Transverse colon (tissue), 4 donors: ENCODE measurements around the gene SLC11A1. TPM values are rescaled to one million over a fixed set of nuclear protein-coding genes. Genes with fewer than 3 reads are reported as not detected.

Experiments used
- DNase-seq: peaks from one replicate; pipeline ENCODE4 v3.0.0-alpha.2; 2019
- H3K27ac ChIP-seq, 4 donors: fragments of 200-600 bp; sonication (generic); 2 replicates each; pipeline ENCODE4 v1.5.1; 2016 to 2018; ENCODE audit warnings: inconsistent platforms in 4 of 4
- H3K27me3 ChIP-seq: fragments of 200-600 bp; sonication (generic); 2 replicates; pipeline ENCODE4 v1.5.1; 2017; ENCODE audit warnings: inconsistent platforms
- H3K36me3 ChIP-seq, 4 donors: fragments of 200-600 bp; sonication (generic); 2 replicates each; pipeline ENCODE4 v1.5.1; 2017 to 2019; ENCODE audit warnings: inconsistent platforms in 4 of 4
- H3K4me1 ChIP-seq, 4 donors: fragments of 200-600 bp; sonication (generic); 2 replicates each; pipeline ENCODE4 v1.5.1; 2017 to 2020; ENCODE audit warnings: inconsistent platforms in 4 of 4
- H3K4me3 ChIP-seq, 4 donors: fragments of 200-600 bp; sonication (generic); 1 replicate in 1 of 4; 2 replicates in 3 of 4; pipeline versions ENCODE4 v1.5.1 to v1.6.1; 2017 to 2019; ENCODE audit warnings: inconsistent platforms in 4 of 4
- H3K9me3 ChIP-seq, 2 donors: fragments of 200-600 bp; sonication (generic); 2 replicates each; pipeline ENCODE4 v1.5.1; 2017 to 2019; ENCODE audit warnings: inconsistent platforms in 2 of 2
- CTCF ChIP-seq, 5 experiments: fragments of 200-600 bp in 3 of 5; fragments of 450-650 bp in 2 of 5; sonication (generic) in 3 of 5; IDR thresholded peaks; 1 replicate in 2 of 5; 2 replicates in 3 of 5; pipeline ENCODE4 v1.5.1; 2016 to 2017; ENCODE audit warnings: antibody characterized with exemption in 5 of 5, inconsistent platforms in 3 of 5, mild to moderate bottlenecking in 2 of 5, moderate library complexity in 1 of 5
- EP300 ChIP-seq: sonication (generic); formaldehyde crosslinking; IDR thresholded peaks from one replicate; pipeline ENCODE4 v1.6.1; 2017; ENCODE audit warnings: antibody characterized with exemption, low read depth
- POLR2A ChIP-seq: fragments of 450-650 bp; IDR thresholded peaks from one replicate; pipeline ENCODE4 v1.6.1; 2016; ENCODE audit warnings: antibody characterized with exemption, mild to moderate bottlenecking, moderate library complexity
- POLR2AphosphoS5 ChIP-seq, 3 donors: sonication (generic); formaldehyde crosslinking; IDR thresholded peaks; one replicate each; pipeline ENCODE4 v1.6.1; 2016; ENCODE audit warnings: antibody characterized with exemption in 3 of 3
- WGBS, 2 donors: methylation state at CpG; one replicate each; pipeline ENCODE4 v1.1.5; 2018; ENCODE audit warnings: low coverage in 1 of 2; 5-methylcytosine and 5-hydroxymethylcytosine counted together
- in situ Hi-C, 4 donors: fragments of 200-750 bp; cut with MboI; loops; one replicate each; pipeline versions ENCODE4 v1.15.0 to v1.15.1; 2017; ENCODE audit warnings: low sequenced_read_pairs in 3 of 4, low pct_ligation_motif_present in 1 of 4, low pct_unique_long_range_greater_than_20kb in 1 of 4
- intact Hi-C: fragments of 100-400 bp; cut with DNase I; formaldehyde crosslinking; loops from one replicate; pipeline ENCODE4 v1.15.1; 2023; ENCODE audit warnings: low total_unique reads
- total RNA-seq, 4 donors: library from RNA; depleted of rRNA; stranded (reverse); fragments of >200 nt; gene quantifications; one replicate each; pipeline ENCODE4 v1.1.0, GENCODE V29; 2016

SLC11A1 gene
- total RNA-seq, 4 donors from 2014 or later = 2.6 to 8.4 (median 6.3) TPM

- H3K27me3 ChIP-seq = no peaks in the 10 kb centered on the region
- H3K9me3 ChIP-seq = no peaks in the 10 kb centered on the region
- intact Hi-C loops = no loop called here
- no peak for TF ChIP-seq POLR2AphosphoS5 (IDR thresholded peaks at IDR 0.05)
- no peak for TF ChIP-seq POLR2A
- no peak for TF ChIP-seq CTCF (IDR thresholded peaks at IDR 0.05)
- TF ChIP-seq EP300 = no peak
- in situ Hi-C loops = no loop called here
- peaks cover 0 to 6% (median 2%) of the 10 kb centered on the region in 4 donors for H3K4me1 ChIP-seq
- no peak overlapping the region for H3K4me3 ChIP-seq
- no peak for DNase-seq
- no peak overlapping the region for H3K27ac ChIP-seq
- no peaks in the 10 kb centered on the region for H3K36me3 ChIP-seq
- WGBS, 2 donors = 87% methylated on average over 8 of the region's 8 CpGs; no CpG with 5 or more reads in 1 of the 2 donors
Measured at GRCh38 chr2:218362606-218363005, 19.5 kb upstream of the SLC11A1 start.

DNA sequence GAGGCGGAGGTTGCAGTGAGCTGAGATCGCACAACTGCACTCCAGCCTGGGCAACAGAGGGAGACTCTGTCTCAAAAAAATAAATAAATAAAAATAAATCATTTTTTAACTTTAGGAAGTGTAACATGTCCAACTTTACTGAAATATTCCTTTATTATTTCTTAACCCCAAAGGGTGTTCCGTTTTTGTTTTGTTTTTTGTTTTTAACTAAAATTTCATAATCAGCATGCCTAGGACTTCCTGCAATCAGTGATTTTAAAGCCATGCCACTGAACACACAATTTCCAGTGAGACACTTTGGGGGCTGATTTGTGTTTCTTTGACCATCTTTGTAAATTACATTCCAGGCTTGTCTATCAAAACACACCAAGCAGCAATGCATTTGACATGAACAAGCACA is 18.3 kb upstream of the SLC11A1 start:
- no peaks in the 10 kb centered on the region for H3K36me3 ChIP-seq
- WGBS, 2 donors = 74 to 81% methylated on average over 2 to 3 of the region's 3 CpGs
- intact Hi-C loops (no loop called here), in situ Hi-C loops (no loop called here)
- peaks cover 4 to 14% (median 10%) of the 10 kb centered on the region in 4 donors for H3K4me1 ChIP-seq
- H3K27me3 ChIP-seq = no peaks in the 10 kb centered on the region
- TF ChIP-seq CTCF (IDR thresholded peaks at IDR 0.05) = no peak
- no peak for TF ChIP-seq POLR2AphosphoS5 (IDR thresholded peaks at IDR 0.05)
- TF ChIP-seq POLR2A = no peak
- TF ChIP-seq EP300 = no peak
- no peak overlapping the region for H3K27ac ChIP-seq
- H3K4me3 ChIP-seq = no peak overlapping the region
- DNase-seq = no peak
- no peaks in the 10 kb centered on the region for H3K9me3 ChIP-seq

DNA sequence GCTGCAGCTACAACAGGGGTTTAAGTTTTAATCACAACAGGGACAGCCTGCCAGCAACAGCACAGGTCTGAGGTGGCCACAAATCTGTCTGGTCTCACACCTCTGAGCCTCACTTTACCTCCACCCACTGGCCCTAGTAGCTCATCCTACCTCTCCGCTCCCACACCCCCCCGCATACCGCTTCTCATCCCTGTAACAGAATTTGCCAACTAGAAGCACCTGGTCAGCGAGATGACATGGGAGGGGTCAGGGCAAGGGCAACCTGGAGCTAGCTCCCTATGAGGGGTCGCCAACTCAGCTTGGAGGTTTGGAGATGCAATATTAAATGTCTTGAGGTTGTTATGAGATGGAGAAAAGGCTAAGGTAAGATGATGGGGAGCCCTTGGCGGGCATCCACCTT is 17.9 kb upstream of the SLC11A1 start:
- WGBS, 2 donors = 89% methylated on average over 6 of the region's 6 CpGs; no CpG with 5 or more reads in 1 of the 2 donors
- H3K4me3 ChIP-seq = no peak overlapping the region
- no peaks in the 10 kb centered on the region for H3K36me3 ChIP-seq
- no peak overlapping the region for H3K27ac ChIP-seq
- H3K4me1 ChIP-seq = peaks cover 4 to 19% (median 13%) of the 10 kb centered on the region in 4 donors
- TF ChIP-seq POLR2AphosphoS5 (IDR thresholded peaks at IDR 0.05) (no peak), EP300 (no peak), CTCF (IDR thresholded peaks at IDR 0.05) (no peak), POLR2A (no peak)
- H3K27me3 ChIP-seq = no peaks in the 10 kb centered on the region
- no peaks in the 10 kb centered on the region for H3K9me3 ChIP-seq
- in situ Hi-C loops = no loop called here
- intact Hi-C loops = no loop called here
- no peak for DNase-seq

DNA sequence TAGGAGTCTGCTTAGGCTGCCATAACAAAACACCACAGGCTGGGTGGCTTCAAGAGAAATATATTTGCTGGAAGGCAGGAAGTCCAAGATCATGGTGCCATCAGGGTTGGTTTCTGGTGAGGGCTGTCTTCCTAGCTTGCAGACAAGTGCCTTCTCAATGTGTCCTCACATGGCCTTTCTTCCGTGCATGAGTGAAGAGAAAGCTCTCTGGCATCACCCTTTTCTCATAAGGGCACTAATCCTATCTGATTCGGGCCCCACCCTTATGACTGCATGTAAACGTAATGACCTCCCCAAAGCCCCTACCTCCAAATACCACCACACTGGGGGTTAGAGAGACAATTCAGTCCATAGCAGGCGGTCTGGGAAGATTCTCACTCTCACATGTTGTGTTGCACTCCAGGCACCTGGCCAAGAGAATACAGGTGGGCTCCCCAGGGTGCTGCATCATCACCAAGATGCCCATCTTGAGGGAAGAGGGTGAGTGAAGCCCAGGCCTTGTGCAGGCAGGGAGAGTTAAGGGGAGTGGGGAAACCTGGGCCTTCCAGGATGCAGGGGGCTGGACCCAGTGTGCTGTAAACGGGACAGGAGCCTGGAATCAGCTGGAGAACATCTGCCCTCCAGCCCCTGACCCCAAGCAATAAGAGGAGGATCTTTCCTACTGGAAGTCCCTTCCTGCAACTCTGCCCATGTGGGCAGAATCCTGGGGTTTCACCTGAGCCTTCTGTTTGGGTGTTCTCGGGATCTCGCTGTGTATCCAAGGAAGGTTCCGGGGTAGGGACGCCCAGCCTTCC is 15.3 kb upstream of the SLC11A1 start:
- Histone ChIP-seq H3K36me3 (no peaks in the 10 kb centered on the region), H3K27ac (peak overlapping the region; percentile 82 to 95 (median 93)), H3K27me3 (no peaks in the 10 kb centered on the region), H3K4me1 (peaks cover 4 to 25% (median 15%) of the 10 kb centered on the region in 4 donors), H3K4me3 (peak overlapping the region in 3 of 4 donors; percentile 40 to 67 (median 43)), H3K9me3 (no peaks in the 10 kb centered on the region)
- in situ Hi-C loops (no loop called here), intact Hi-C loops (no loop called here)
- TF ChIP-seq EP300 (no peak), POLR2A (no peak), POLR2AphosphoS5 (IDR thresholded peaks at IDR 0.05) (no peak), CTCF (IDR thresholded peaks at IDR 0.05) (no peak)
- WGBS, 2 donors = 95 to 100% methylated on average over 2 to 9 of the region's 9 CpGs
- DNase-seq = no peak
